Body of pancreas (tissue), 4 donors: ENCODE data around the gene CARS2. TPM values are rescaled to one million over a fixed set of nuclear protein-coding genes. Genes with fewer than 3 reads are reported as not detected.

Experiments
- ATAC-seq: fragments of 150-250 bp; one replicate; pipeline ENCODE4 v1.9.1; 2016
- DNase-seq, 4 donors: peaks; one replicate each; pipeline ENCODE4 v3.0.0-alpha.2; 2019
- H3K27ac ChIP-seq, 4 donors: fragments of 200-600 bp; sonication (generic); 1 replicate in 3 of 4; 2 replicates in 1 of 4; pipeline versions ENCODE4 v1.5.1 to v1.6.1; 2016 to 2019; ENCODE audit warnings: mild to moderate bottlenecking in 1 of 4, mixed read lengths in 1 of 4, moderate library complexity in 1 of 4
- H3K27me3 ChIP-seq, 2 donors: fragments of 200-600 bp; sonication (generic); one replicate each; pipeline ENCODE4 v1.6.0; 2016; ENCODE audit warnings: mild to moderate bottlenecking in 1 of 2
- H3K36me3 ChIP-seq, 2 donors: fragments of 200-600 bp; sonication (generic); replicated peaks in 1 of 2; 2 replicates each; pipeline ENCODE4 v1.5.1; 2016; ENCODE audit warnings: low read depth in 2 of 2; ENCODE audit not compliant: insufficient read depth in 1 of 2
- H3K4me1 ChIP-seq: fragments of 200-600 bp; sonication (generic); one replicate; pipeline ENCODE4 v1.6.0; 2016
- H3K4me3 ChIP-seq, 2 donors: fragments of 200-600 bp; sonication (generic); 1 replicate in 1 of 2; 2 replicates in 1 of 2; pipeline ENCODE4 v1.5.1; 2016 to 2019
- H3K9me3 ChIP-seq, 3 donors: fragments of 200-600 bp; sonication (generic); 1 replicate in 2 of 3; 2 replicates in 1 of 3; pipeline ENCODE4 v1.5.1; 2016
- CTCF ChIP-seq, 7 experiments: fragments of 450-650 bp in 4 of 7; fragments of 200-600 bp in 3 of 7; sonication (generic) in 3 of 7; IDR thresholded peaks; one replicate each; pipeline ENCODE4 v1.5.1; 2016 to 2019; ENCODE audit warnings: antibody characterized with exemption in 7 of 7
- POLR2A ChIP-seq, 3 donors: fragments of 450-650 bp; IDR thresholded peaks; one replicate each; pipeline ENCODE4 v1.6.1; 2016; ENCODE audit warnings: antibody characterized with exemption in 3 of 3, mild to moderate bottlenecking in 2 of 3
- WGBS, 2 donors: methylation state at CpG; one replicate each; pipeline ENCODE4 v1.1.5; 2017; 5-methylcytosine and 5-hydroxymethylcytosine counted together
- intact Hi-C: fragments of 100-400 bp; cut with DNase I; formaldehyde crosslinking; loops from one replicate; pipeline ENCODE4 v1.15.1; 2023
- total RNA-seq, 2 donors: library from RNA; depleted of rRNA; stranded (reverse); fragments of >200 nt; gene quantifications; one replicate each; pipeline ENCODE4 v1.1.0, GENCODE V29; 2016

CARS2 gene
- total RNA-seq, 2 donors from 2014 or later = 30.1 to 43.5 TPM

DNA sequence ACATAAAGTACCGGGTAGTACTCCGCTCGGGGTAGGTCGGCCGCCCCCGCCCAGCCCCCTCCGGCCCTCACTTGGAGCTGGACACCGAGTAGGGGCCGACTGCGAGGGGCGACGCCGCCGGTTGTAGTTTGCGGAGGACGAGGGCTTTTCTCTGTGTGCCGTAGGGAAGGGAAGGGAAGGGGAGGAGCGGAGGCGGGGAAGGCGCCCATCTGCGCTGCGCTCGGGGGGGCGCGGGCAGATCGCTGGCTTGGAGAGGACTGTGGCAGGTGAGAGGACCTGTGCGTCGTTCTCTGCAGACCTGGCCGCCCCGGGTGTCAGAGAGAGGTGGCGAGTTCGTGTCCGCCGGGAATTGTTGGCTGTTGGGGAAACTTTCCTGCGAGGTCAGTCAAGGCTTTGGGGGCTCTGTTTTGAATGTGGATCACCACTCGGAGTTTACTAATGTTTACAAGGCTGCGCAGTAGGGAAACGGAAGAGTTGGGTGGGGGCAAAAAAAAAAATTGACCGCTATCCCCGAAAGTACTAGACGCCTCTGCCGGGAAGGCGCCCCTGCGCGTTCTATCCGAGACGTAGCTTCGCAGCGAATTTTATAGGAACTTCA lies 9.0 kb upstream of the CARS2 start:
- Histone ChIP-seq H3K36me3 (peaks cover 4 to 7% of the 10 kb centered on the region in 2 donors), H3K4me3 (peak overlapping the region; percentile 31 to 45), H3K27me3 (no peaks in the 10 kb centered on the region), H3K9me3 (no peaks in the 10 kb centered on the region), H3K27ac (peak overlapping the region; percentile 98 to 100 (median 99)), H3K4me1 (peaks cover 26% of the 10 kb centered on the region)
- intact Hi-C loops = no loop called here
- WGBS, 2 donors = 0% methylated on average over 48 to 49 of the region's 49 CpGs
- DNase-seq (peak; percentile 65 to 68 (median 66)), ATAC-seq (no peak)
- peak in 2 of 7 experiments; percentile 8 to 11 for TF ChIP-seq CTCF (IDR thresholded peaks at IDR 0.05)
- TF ChIP-seq POLR2A (IDR thresholded peaks at IDR 0.05) = peak; percentile 100

DNA sequence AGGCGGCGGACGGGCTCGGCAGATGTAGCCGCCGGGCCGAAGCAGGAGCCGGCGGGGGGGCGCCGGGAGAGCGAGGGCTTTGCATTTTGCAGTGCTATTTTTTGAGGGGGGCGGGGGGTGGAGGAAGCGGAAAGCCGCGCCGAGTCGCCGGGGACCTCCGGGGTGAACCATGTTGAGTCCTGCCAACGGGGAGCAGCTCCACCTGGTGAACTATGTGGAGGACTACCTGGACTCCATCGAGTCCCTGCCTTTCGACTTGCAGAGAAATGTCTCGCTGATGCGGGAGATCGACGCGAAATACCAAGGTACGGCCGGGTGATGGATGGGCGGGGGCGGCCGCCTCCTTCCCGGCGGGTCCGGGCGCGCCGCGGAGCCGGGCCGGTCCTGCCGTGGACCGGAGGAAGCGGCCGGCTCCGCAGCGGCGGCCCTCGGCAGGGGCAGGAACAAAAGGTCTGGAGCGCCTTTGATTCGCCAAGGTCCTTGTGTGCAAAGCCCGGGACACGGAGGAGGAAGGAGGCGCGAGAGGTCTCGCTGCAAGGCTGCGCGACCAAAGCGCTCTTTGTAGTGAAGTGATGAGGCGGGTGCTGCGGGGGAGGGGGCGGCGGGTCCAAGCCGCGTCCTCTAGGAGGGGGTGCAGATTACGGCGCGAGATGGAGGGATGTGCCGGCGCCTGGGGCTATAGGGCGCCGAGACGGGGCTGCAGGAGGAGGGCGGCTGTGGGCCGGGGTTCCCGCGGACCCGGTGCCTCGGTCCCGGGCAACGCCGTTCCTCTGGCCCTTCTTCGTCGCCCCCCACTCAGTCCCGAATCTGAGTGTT lies 8.3 kb upstream of the CARS2 start:
- Histone ChIP-seq H3K4me3 (peak overlapping the region; percentile 31 to 45), H3K9me3 (no peaks in the 10 kb centered on the region), H3K27ac (peak overlapping the region; percentile 98 to 100 (median 99)), H3K36me3 (peaks cover 0 to 2% of the 10 kb centered on the region in 2 donors), H3K4me1 (peaks cover 26% of the 10 kb centered on the region), H3K27me3 (no peaks in the 10 kb centered on the region)
- no peak for TF ChIP-seq POLR2A (IDR thresholded peaks at IDR 0.05)
- peak in 1 of 7 experiments; percentile 14 for TF ChIP-seq CTCF (IDR thresholded peaks at IDR 0.05)
- WGBS, 2 donors = 0% methylated on average over 38 to 84 of the region's 86 CpGs
- intact Hi-C loops = no loop called here
- DNase-seq (peak; percentile 59 to 70 (median 66)), ATAC-seq (no peak)

DNA sequence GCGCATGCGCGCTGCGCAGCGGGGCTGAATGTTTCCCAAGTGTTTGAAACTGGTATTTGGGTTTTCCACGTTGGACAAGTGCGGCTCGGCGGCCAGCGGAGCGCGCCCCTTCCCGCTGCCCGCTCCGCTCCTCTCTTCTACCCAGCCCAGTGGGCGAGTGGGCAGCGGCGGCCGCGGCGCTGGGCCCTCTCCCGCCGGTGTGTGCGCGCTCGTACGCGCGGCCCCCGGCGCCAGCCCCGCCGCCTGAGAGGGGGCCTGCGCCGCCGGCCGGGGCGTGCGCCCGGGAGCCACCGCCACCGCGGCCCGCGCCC lies 7.7 kb upstream of the CARS2 start, which contains the start of gene ING1:
Gene ING1 (plus strand): TSS at position 59 of the 311 bp plus-strand sequence. CDS start 450 bp downstream, outside the sequence.
- WGBS, 2 donors = 0% methylated on average over 45 of the region's 45 CpGs; no CpG with 5 or more reads in 1 of the 2 donors
- H3K36me3 ChIP-seq = no peaks in the 10 kb centered on the region
- H3K27me3 ChIP-seq = no peaks in the 10 kb centered on the region
- no peak for DNase-seq
- H3K27ac ChIP-seq = peak within 1 kb of the TSS; percentile 99 to 100 (median 99)
- no peaks in the 10 kb centered on the region for H3K9me3 ChIP-seq
- TF ChIP-seq CTCF (IDR thresholded peaks at IDR 0.05) (no peak), POLR2A (IDR thresholded peaks at IDR 0.05) (no peak)
- intact Hi-C loops = no loop called here
- no peak for ATAC-seq
- peaks cover 23% of the 10 kb centered on the region for H3K4me1 ChIP-seq
- H3K4me3 ChIP-seq = peak within 1 kb of the TSS; percentile 71 to 85

DNA sequence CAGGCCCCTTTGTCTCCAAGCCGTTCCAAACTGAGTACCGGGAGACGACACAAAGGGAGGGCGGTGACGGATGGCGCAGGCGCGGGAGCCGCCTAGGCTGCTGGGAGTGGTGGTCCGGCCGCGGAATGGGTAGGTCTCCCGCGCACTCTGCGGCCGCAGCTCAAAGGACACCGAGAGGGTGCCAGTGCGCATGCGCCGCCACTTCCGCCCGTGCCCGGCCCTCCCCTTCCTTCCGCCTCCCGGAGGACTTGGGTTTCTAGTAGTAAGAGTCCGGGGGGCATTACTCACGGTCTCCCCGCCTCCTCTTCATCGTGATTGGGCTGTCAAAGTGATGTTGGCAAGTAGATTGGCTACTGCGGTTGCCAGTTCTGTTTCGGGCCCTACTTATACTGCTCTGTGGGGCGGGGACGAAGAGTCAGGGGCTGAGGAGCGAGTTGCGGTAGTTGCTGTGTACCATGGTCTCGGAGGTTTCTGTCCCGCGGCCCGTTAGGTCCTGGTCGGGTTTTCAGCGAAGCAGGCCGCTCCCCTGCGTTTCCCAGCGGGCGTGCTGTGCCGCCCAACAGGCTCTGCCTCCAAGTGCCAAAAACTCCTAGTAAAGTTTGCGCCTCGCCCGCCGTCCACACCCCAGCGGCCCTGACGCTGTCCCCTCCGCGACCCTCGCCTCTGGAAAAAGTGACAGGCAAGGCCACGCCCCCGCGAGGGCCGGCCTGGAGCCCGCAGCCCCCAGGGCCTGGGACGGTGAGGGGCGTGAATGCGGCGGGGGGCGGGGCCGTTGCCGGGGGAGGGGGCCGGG lies 7.1 kb upstream of the CARS2 start:
- ATAC-seq (peak; percentile 69), DNase-seq (peak; percentile 99 to 100 (median 100))
- H3K36me3 ChIP-seq = no peaks in the 10 kb centered on the region
- intact Hi-C loops = no loop called here
- peak overlapping the region; percentile 99 to 100 (median 99) for H3K27ac ChIP-seq
- no peaks in the 10 kb centered on the region for H3K9me3 ChIP-seq
- peak overlapping the region; percentile 71 to 85 for H3K4me3 ChIP-seq
- TF ChIP-seq CTCF (IDR thresholded peaks at IDR 0.05) = no peak
- TF ChIP-seq POLR2A (IDR thresholded peaks at IDR 0.05) = peak; percentile 99 to 100 (median 100)
- peaks cover 19% of the 10 kb centered on the region for H3K4me1 ChIP-seq
- no peaks in the 10 kb centered on the region for H3K27me3 ChIP-seq
- WGBS, 2 donors = 0% methylated on average over 8 to 65 of the region's 68 CpGs
